ENCODE measurements around the gene TSPAN19.

Gene TSPAN19

DNA sequence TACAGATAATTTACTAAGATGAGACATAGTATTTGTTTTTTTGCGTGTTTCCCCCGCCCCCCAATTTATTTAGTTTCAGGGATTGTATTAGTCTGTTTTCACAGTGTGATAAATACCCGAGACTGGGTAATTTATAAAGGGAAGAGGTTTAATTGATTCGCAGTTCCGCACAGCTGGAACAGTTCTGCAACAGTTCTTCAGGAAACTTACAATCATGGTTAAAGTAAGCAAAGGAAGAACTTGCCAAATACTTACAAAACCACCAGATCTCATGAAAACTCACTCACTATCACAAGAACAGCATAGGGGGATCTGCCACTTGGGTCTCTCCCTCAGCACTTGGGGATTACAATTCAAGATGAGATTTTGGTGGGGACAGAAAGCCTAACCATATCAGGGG is 49.0 kb upstream of the TSPAN19 start (continued):
- TF ChIP-seq ZNF155 (tag by site-specific recombination; IDR thresholded peaks at IDR 0.05): no peak
- no peak for TF ChIP-seq ZFHX2 (tag by site-specific recombination; conservative IDR thresholded peaks at IDR 0.05)
- TF ChIP-seq ZNF791 (tag by site-specific recombination; IDR thresholded peaks at IDR 0.05): no peak
- no peak for TF ChIP-seq ZNF792 (tag by site-specific recombination; IDR thresholded peaks at IDR 0.05)

DNA sequence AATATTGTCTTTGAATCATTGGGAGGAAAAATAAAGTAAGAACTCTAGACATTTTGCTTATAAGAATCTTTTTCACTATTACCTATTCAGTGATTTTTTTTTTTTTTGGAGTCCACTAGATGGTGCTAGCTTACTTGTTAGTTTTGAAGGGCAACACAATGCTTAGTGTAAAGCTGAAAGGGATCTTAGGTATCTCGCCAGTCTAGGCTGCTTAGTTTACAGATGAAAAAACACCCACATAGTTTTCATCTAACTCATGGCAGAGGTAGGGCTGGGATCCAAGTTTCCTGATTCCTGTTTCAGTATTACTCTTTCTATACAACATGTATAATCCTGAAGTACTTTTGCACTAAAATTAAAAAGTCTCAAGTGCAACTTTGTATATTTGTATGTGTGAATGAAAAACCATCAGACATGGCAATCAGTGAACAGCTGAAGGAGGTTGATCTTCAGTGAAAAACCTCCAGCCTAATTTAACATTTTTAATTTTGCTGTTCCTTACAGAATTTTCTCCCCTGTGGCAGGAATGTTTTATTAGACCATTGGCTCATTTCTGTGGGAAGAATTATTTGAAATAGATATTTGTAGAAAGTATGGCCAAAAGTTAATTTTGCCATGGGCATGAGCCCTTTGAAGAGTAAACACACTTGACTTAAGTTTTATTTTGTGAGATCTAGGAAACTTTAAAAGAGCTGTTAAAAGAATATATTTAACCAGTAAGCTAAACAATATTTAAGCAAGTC is 40.8 kb upstream of the TSPAN19 start:
- no peak overlapping the region for H3K27ac ChIP-seq (ENCODE audit: extremely low read depth, low read depth, low read length)
- CTCF ChIA-PET: interaction anchor here (0.5 to 2.4 kb wide), 16 partner anchors 11 to 373 kb away, joined by 3 to 10 read pairs (median 3); no protein-coding TSS in a partner anchor
- no peaks in the 10 kb centered on the region for H3K9me3 ChIP-seq (ENCODE audit: control insufficient read depth, insufficient read depth, low read depth, low read length)
- POLR2A ChIA-PET: interaction anchor here (0.7 kb wide), 1 partner anchor 354 kb away, joined by 3 read pairs; no protein-coding TSS in a partner anchor
- TF ChIP-seq ZNF132 (tag by site-specific recombination; IDR thresholded peaks at IDR 0.05; ENCODE audit: borderline replicate concordance) (no peak), ZNF660 (tag by site-specific recombination; IDR thresholded peaks at IDR 0.05) (peak; percentile 38; the same call in 1 of the 2 replicates), GLI4 (tag by site-specific recombination; IDR thresholded peaks at IDR 0.05) (no peak), ZNF133 (tag by site-specific recombination; IDR thresholded peaks at IDR 0.05) (no peak), ZNF654 (tag by site-specific recombination; IDR thresholded peaks at IDR 0.05; ENCODE audit: low read depth) (peak; percentile 93), ZBTB17 (tag by site-specific recombination; IDR thresholded peaks at IDR 0.05) (0 out of 2 replicates have a peak, but pooled peaks have one; percentile 19)
- TF ChIP-seq, protein P1, sequence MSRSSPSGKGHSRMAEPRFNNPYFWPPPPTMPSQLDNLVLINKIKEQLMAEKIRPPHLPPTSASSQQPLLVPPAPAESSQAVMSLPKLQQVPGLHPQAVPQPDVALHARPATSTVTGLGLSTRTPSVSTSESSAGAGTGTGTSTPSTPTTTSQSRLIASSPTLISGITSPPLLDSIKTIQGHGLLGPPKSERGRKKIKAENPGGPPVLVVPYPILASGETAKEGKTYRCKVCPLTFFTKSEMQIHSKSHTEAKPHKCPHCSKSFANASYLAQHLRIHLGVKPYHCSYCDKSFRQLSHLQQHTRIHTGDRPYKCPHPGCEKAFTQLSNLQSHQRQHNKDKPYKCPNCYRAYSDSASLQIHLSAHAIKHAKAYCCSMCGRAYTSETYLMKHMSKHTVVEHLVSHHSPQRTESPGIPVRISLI (tag by site-specific recombination; IDR thresholded peaks at IDR 0.05): peak; percentile 80; the same call in 1 of the 2 replicates
- TF ChIP-seq, protein P2, sequence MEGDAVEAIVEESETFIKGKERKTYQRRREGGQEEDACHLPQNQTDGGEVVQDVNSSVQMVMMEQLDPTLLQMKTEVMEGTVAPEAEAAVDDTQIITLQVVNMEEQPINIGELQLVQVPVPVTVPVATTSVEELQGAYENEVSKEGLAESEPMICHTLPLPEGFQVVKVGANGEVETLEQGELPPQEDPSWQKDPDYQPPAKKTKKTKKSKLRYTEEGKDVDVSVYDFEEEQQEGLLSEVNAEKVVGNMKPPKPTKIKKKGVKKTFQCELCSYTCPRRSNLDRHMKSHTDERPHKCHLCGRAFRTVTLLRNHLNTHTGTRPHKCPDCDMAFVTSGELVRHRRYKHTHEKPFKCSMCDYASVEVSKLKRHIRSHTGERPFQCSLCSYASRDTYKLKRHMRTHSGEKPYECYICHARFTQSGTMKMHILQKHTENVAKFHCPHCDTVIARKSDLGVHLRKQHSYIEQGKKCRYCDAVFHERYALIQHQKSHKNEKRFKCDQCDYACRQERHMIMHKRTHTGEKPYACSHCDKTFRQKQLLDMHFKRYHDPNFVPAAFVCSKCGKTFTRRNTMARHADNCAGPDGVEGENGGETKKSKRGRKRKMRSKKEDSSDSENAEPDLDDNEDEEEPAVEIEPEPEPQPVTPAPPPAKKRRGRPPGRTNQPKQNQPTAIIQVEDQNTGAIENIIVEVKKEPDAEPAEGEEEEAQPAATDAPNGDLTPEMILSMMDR (tag by site-specific recombination; IDR thresholded peaks at IDR 0.05): 0 out of 2 replicates have a peak, but pooled peaks have one; percentile 9
- H3K36me3 ChIP-seq (ENCODE audit: control insufficient read depth in 2 of 2, insufficient read depth in 1 of 2, low read length in 2 of 2): no peaks in the 10 kb centered on the region
- H3K4me1 ChIP-seq (ENCODE audit: control insufficient read depth, insufficient read depth, low read length): no peaks in the 10 kb centered on the region
- no peak overlapping the region for H3K4me3 ChIP-seq (ENCODE audit: low read depth, low read length)

DNA sequence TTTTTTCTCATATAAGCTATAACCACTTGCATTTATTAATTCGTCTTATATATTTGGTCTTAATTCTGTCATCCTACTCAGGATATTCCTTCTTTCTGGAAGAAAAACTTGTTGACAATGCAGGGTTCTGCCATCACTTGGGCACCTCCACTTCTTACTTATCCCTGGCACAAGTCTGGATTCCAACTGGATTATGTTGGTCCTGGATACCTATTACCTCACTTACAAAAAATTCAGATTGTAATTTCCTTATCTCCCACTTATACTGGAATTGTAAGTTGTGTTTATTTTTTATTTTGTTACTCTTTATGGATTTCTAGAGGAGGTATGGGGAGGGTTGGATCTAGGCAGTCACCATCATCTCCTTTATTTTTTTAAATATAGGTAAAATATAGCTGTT is 36.7 kb upstream of the TSPAN19 start:
- POLR2A ChIA-PET: no interaction called here
- H3K36me3 ChIP-seq (ENCODE audit: control insufficient read depth in 2 of 2, insufficient read depth in 1 of 2, low read length in 2 of 2): no peaks in the 10 kb centered on the region
- H3K27ac ChIP-seq (ENCODE audit: extremely low read depth, low read depth, low read length): no peak overlapping the region
- TF ChIP-seq, protein P3, sequence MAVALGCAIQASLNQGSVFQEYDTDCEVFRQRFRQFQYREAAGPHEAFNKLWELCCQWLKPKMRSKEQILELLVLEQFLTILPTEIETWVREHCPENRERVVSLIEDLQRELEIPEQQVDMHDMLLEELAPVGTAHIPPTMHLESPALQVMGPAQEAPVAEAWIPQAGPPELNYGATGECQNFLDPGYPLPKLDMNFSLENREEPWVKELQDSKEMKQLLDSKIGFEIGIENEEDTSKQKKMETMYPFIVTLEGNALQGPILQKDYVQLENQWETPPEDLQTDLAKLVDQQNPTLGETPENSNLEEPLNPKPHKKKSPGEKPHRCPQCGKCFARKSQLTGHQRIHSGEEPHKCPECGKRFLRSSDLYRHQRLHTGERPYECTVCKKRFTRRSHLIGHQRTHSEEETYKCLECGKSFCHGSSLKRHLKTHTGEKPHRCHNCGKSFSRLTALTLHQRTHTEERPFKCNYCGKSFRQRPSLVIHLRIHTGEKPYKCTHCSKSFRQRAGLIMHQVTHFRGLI (tag by site-specific recombination; IDR thresholded peaks at IDR 0.05): no peak
- TF ChIP-seq HOXA7 (CRISPR knock-in tag; IDR thresholded peaks at IDR 0.05; ENCODE audit: borderline replicate concordance) (no peak), ZNF747 (tag by site-specific recombination; IDR thresholded peaks at IDR 0.05) (no peak)
- H3K9me3 ChIP-seq (ENCODE audit: control insufficient read depth, insufficient read depth, low read depth, low read length): no peaks in the 10 kb centered on the region
- H3K4me1 ChIP-seq (ENCODE audit: control insufficient read depth, insufficient read depth, low read length): no peaks in the 10 kb centered on the region
- CTCF ChIA-PET: interaction anchor here (0.6 to 0.7 kb wide), 4 partner anchors 18 to 744 kb away, joined by 3 to 5 read pairs (median 4); no protein-coding TSS in a partner anchor
- no peak overlapping the region for H3K4me3 ChIP-seq (ENCODE audit: low read depth, low read length)
